ENCODE measurements around the gene KMT2C.

DNA sequence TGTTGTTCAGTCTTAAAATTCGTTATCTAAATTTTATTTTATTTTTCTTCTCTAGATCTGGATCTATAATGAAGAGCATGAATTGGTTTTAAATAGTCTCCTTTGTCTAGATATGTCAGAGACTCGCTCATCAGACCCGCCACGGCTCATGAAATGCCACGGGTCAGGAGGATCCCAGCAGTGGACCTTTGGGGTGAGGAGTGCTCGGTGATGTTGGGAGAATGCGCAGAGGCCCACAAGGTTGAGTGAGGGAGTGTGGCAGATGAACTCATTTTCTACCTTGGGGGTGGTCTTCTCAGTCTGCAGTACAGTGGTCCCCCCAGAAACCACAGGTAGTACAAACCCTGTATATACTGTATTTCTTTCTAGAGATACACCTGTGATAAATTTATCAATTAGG, 315.0 kb downstream of the KMT2C start:
- TF ChIP-seq, protein P1, sequence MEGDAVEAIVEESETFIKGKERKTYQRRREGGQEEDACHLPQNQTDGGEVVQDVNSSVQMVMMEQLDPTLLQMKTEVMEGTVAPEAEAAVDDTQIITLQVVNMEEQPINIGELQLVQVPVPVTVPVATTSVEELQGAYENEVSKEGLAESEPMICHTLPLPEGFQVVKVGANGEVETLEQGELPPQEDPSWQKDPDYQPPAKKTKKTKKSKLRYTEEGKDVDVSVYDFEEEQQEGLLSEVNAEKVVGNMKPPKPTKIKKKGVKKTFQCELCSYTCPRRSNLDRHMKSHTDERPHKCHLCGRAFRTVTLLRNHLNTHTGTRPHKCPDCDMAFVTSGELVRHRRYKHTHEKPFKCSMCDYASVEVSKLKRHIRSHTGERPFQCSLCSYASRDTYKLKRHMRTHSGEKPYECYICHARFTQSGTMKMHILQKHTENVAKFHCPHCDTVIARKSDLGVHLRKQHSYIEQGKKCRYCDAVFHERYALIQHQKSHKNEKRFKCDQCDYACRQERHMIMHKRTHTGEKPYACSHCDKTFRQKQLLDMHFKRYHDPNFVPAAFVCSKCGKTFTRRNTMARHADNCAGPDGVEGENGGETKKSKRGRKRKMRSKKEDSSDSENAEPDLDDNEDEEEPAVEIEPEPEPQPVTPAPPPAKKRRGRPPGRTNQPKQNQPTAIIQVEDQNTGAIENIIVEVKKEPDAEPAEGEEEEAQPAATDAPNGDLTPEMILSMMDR (IDR thresholded peaks at IDR 0.05) = no peak
- TF ChIP-seq POLR2A (IDR thresholded peaks at IDR 0.05) = no peak
